ENCODE results near the gene ARHGAP15. TPM values are rescaled to one million over a fixed set of nuclear protein-coding genes. Genes with fewer than 3 reads are reported as not detected.

The ARHGAP15 gene
- total RNA-seq, 2 donors from 2014 or later = 2.6 to 6.9 TPM

DNA sequence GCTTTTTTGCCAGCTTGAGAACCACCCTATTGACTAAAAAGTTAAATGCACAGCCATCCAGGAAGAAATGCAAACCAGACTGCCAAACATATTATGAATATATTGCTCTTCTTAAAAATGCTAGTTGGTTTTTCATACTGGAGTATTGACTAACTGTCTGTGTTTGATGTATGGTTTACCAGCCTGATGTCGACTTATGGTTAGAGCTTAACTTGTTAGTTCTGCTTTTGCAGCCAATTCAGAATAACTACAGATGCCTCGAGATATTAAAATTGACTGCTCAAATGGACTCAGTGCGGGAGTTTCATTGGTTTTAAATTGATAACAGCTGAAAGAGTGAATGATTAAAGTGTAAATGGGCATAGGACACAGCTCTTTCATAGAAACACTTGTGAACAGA is 369.8 kb downstream of the ARHGAP15 start:
- Histone ChIP-seq H3K9me3 (no peaks in the 10 kb centered on the region), H3K27ac (no peak overlapping the region), H3K4me1 (no peaks in the 10 kb centered on the region), H3K36me3 (no peaks in the 10 kb centered on the region), H3K27me3 (no peaks in the 10 kb centered on the region), H3K4me3 (no peak overlapping the region)
- TF ChIP-seq, protein P1, sequence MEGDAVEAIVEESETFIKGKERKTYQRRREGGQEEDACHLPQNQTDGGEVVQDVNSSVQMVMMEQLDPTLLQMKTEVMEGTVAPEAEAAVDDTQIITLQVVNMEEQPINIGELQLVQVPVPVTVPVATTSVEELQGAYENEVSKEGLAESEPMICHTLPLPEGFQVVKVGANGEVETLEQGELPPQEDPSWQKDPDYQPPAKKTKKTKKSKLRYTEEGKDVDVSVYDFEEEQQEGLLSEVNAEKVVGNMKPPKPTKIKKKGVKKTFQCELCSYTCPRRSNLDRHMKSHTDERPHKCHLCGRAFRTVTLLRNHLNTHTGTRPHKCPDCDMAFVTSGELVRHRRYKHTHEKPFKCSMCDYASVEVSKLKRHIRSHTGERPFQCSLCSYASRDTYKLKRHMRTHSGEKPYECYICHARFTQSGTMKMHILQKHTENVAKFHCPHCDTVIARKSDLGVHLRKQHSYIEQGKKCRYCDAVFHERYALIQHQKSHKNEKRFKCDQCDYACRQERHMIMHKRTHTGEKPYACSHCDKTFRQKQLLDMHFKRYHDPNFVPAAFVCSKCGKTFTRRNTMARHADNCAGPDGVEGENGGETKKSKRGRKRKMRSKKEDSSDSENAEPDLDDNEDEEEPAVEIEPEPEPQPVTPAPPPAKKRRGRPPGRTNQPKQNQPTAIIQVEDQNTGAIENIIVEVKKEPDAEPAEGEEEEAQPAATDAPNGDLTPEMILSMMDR (IDR thresholded peaks at IDR 0.05) = no peak
- DNase-seq (ENCODE audit: low spot score) = no peak

DNA sequence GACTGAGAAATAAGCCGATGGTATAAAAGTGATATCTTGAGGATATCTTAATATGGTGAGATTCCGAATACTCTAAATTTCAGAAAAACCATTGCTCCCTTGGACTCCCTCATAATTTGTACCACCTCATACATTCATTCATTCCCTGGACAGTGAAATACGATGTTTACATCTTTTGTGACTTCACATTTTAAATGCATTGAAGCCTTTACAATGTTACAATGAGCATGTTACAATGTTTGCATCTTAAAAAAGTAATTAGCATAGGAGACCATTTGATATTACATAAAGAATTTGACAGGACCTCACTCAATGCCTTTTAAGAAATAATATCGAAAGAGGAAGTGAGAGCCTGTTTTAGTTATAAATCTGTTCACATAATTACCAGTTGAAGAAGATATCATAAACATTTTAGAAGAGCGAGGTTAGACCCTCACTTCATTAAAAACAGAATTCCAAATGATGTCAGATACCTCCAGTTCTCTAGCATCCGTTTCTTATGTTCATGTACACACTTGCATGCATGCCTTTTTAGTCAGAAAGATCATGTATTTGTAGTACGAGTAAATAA is 372.0 kb downstream of the ARHGAP15 start:
- Histone ChIP-seq H3K4me1 (no peaks in the 10 kb centered on the region), H3K27ac (no peak overlapping the region), H3K4me3 (no peak overlapping the region), H3K9me3 (no peaks in the 10 kb centered on the region), H3K36me3 (no peaks in the 10 kb centered on the region), H3K27me3 (no peaks in the 10 kb centered on the region)
- DNase-seq (ENCODE audit: low spot score) = no peak
- TF ChIP-seq, protein P1 (IDR thresholded peaks at IDR 0.05) = no peak

DNA sequence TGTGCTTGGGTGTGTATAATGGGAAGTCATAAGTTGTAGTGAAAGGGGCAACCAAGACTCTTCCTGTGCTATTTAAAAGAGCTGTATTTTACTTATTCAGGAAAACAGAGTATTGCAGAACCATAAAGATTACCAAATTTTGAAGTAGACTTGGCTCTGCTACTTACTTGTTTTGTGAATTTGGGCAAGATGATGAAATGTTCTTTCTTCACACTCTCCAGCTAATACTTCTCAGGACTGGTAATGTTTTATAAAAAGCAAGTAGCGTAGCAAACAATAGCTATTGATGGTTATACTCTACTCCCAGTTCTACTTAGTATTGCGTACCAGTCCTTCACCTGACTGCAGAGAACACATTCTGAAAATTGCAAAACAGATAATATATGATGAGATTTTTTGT is 374.1 kb downstream of the ARHGAP15 start:
- no peak for DNase-seq (ENCODE audit: low spot score)
- TF ChIP-seq, protein P1 (IDR thresholded peaks at IDR 0.05) = no peak
- H3K27me3 ChIP-seq = no peaks in the 10 kb centered on the region
- H3K4me3 ChIP-seq = no peak overlapping the region
- no peaks in the 10 kb centered on the region for H3K36me3 ChIP-seq
- no peak overlapping the region for H3K27ac ChIP-seq
- no peaks in the 10 kb centered on the region for H3K4me1 ChIP-seq
- no peaks in the 10 kb centered on the region for H3K9me3 ChIP-seq

DNA sequence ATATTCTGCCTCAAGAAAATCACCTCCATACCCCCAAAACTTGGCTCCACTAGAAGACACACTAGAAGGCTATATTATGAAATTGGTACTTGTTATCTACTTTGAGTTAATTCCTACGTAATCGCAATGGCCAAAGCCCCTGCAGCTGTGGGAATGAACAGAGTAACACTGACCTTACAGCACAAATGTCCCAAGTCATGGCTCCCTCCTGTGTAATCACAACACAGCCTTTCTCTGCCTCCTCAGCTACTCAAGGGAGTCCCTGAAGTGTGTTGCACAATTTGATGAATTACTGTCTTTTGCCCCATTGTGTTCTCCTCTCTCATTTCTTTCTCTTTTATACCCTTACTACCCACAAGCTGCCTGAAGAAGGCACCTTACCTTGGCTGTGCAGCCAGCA is 375.2 kb downstream of the ARHGAP15 start:
- no peak overlapping the region for H3K27ac ChIP-seq
- H3K9me3 ChIP-seq = no peaks in the 10 kb centered on the region
- H3K27me3 ChIP-seq = no peaks in the 10 kb centered on the region
- DNase-seq (ENCODE audit: low spot score) = no peak
- no peaks in the 10 kb centered on the region for H3K36me3 ChIP-seq
- no peak overlapping the region for H3K4me3 ChIP-seq
- TF ChIP-seq, protein P1 (IDR thresholded peaks at IDR 0.05) = no peak
- no peaks in the 10 kb centered on the region for H3K4me1 ChIP-seq

DNA sequence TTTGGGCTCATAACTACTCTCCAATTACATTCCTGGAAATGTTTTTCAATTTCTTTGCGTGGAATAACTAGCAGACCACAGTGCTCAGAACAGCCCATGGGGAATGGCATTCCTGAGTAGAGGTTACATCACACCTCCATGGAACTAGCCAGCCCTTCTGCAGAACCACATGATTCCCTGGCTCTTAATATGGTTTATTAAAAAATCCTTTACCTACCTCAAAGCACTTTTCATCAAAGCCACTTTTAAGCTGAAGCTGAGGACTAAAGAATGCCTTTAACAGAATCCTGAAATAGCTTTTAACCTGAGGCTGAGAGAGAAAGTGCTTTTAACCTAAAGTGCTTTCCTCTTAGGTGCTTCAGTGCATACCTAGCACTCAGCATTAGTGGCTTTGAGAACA is 376.3 kb downstream of the ARHGAP15 start:
- no peaks in the 10 kb centered on the region for H3K27me3 ChIP-seq
- H3K27ac ChIP-seq = no peak overlapping the region
- TF ChIP-seq, protein P1 (IDR thresholded peaks at IDR 0.05) = no peak
- no peaks in the 10 kb centered on the region for H3K36me3 ChIP-seq
- no peak for DNase-seq (ENCODE audit: low spot score)
- no peak overlapping the region for H3K4me3 ChIP-seq
- no peaks in the 10 kb centered on the region for H3K4me1 ChIP-seq
- H3K9me3 ChIP-seq = no peaks in the 10 kb centered on the region

DNA sequence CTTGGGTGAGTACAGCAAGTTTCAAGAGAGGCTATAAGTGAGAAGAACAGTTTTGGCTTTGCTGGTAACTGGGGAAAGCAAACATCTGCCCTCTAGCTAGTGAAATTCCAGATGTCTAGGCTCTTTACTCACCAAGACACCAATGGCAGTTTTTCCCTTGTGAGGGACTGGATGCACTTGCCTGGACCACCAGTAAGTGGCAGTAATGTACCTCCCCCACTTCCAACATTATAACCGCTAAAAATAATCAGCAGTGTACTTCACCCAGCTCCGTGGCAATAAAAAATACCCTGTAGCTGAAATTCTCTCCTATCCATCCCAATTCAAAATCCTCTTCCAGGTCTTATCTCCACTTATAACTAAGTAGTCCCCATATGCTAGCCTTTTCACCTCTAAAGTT is 383.9 kb downstream of the ARHGAP15 start:
- Histone ChIP-seq H3K4me3 (no peak overlapping the region), H3K27me3 (no peaks in the 10 kb centered on the region), H3K36me3 (no peaks in the 10 kb centered on the region), H3K27ac (peak overlapping the region in 1 of 2 donors; percentile 17), H3K4me1 (no peaks in the 10 kb centered on the region), H3K9me3 (no peaks in the 10 kb centered on the region)
- DNase-seq (ENCODE audit: low spot score) = no peak
- TF ChIP-seq, protein P1 (IDR thresholded peaks at IDR 0.05) = peak; percentile 56 to 86

Measured in right atrium auricular region (tissue), 2 donors.